ENCODE measurements around the gene KRTAP10-6.

DNA sequence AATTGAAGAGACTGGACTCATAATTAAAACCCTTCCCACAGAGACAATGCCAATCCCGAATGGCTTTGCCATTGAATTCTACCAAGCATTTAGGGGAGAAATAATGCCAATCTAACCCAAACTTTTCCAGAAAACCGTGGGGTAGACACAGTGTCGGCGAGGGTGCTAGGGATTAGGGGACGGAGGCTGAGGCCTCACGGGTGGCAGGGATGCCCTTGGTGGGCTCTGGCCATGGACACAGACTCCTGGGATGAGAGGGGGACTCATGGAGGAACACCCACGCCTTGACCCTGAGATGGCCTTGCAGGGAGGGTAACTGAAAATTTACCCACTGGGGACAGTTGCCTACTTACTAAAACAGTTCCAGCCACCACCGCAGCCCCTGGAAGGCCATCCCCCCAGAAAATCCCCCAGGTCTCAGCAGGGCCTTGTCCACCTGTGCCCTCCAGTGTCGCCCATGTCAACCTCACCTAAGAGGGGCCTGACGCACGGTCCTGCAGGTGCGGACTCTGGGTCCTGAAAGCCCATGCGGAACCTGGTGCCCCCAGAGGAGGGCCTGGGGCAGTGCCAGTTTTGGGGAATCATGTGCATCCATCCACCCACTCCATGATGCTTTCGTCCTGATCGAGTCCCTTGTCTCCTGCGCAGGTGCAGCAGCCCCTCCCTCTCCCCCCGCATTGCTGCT is 13.8 kb downstream of the KRTAP10-6 start:
- TF ChIP-seq, protein P1, sequence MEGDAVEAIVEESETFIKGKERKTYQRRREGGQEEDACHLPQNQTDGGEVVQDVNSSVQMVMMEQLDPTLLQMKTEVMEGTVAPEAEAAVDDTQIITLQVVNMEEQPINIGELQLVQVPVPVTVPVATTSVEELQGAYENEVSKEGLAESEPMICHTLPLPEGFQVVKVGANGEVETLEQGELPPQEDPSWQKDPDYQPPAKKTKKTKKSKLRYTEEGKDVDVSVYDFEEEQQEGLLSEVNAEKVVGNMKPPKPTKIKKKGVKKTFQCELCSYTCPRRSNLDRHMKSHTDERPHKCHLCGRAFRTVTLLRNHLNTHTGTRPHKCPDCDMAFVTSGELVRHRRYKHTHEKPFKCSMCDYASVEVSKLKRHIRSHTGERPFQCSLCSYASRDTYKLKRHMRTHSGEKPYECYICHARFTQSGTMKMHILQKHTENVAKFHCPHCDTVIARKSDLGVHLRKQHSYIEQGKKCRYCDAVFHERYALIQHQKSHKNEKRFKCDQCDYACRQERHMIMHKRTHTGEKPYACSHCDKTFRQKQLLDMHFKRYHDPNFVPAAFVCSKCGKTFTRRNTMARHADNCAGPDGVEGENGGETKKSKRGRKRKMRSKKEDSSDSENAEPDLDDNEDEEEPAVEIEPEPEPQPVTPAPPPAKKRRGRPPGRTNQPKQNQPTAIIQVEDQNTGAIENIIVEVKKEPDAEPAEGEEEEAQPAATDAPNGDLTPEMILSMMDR (IDR thresholded peaks at IDR 0.05): no peak
- no peak for TF ChIP-seq POLR2A (IDR thresholded peaks at IDR 0.05)
